Common myeloid progenitor, CD34-positive (primary cell): ENCODE results near the gene SRSF11.

Source experiments
- CTCF ChIA-PET: fragments of 350-600 bp; sonication (Branson Sonifier 250); formaldehyde crosslinking; loops from one replicate; lab custom pipeline; 2021; ENCODE audit warnings: antibody characterized with exemption; lab: Charles Lee
- POLR2A ChIA-PET: fragments of 350-600 bp; sonication (Branson Sonifier 250); formaldehyde crosslinking; loops from one replicate; lab custom pipeline; 2021; ENCODE audit warnings: antibody characterized with exemption; lab: Charles Lee
- DNase-seq, 3 donors: peaks; one replicate each; pipeline versions ENCODE4 v3.0.0 to v3.0.0-alpha.2; 2013
- H3K27ac ChIP-seq, 2 experiments: 1 replicate in 1 of 2; 2 replicates in 1 of 2; pipeline ENCODE4 v1.7.0; 2013; ENCODE audit warnings: inconsistent platforms in 2 of 2, low read length in 2 of 2, mild to moderate bottlenecking in 2 of 2, low read depth in 1 of 2, moderate library complexity in 1 of 2; ENCODE audit not compliant: severe bottlenecking in 2 of 2, insufficient read depth in 1 of 2, poor library complexity in 1 of 2
- H3K27me3 ChIP-seq, 5 experiments: replicated peaks in 2 of 5; 1 replicate in 3 of 5; 2 replicates in 2 of 5; pipeline versions ENCODE4 v1.6.1 to v1.7.0; 2013; ENCODE audit warnings: low read length in 4 of 5, mild to moderate bottlenecking in 2 of 5, moderate library complexity in 2 of 5, inconsistent platforms in 1 of 5; ENCODE audit not compliant: insufficient read depth in 5 of 5, control insufficient read depth in 4 of 5
- H3K36me3 ChIP-seq, 4 experiments: 1 replicate in 2 of 4; 2 replicates in 2 of 4; pipeline versions ENCODE4 v1.6.1 to v1.7.0; 2013; ENCODE audit warnings: low read length in 3 of 4, control low read depth in 1 of 4, mild to moderate bottlenecking in 1 of 4; ENCODE audit not compliant: control insufficient read depth in 4 of 4, insufficient read depth in 4 of 4
- H3K4me1 ChIP-seq, 4 experiments: 1 replicate in 3 of 4; 2 replicates in 1 of 4; pipeline versions ENCODE4 v1.6.1 to v1.7.1; 2013; ENCODE audit warnings: low read length in 3 of 4, mild to moderate bottlenecking in 3 of 4, control low read depth in 1 of 4, inconsistent platforms in 1 of 4, moderate library complexity in 1 of 4; ENCODE audit not compliant: control insufficient read depth in 4 of 4, insufficient read depth in 4 of 4; ENCODE audit errors: control extremely low read depth in 1 of 4
- H3K4me3 ChIP-seq, 7 experiments: 1 replicate in 4 of 7; 2 replicates in 3 of 7; pipeline versions ENCODE4 v1.5.1 to v1.7.0; 2013; ENCODE audit warnings: mild to moderate bottlenecking in 7 of 7, low read length in 6 of 7, moderate library complexity in 6 of 7, inconsistent platforms in 2 of 7, low read depth in 2 of 7, control low read depth in 1 of 7; ENCODE audit not compliant: insufficient read depth in 4 of 7, control insufficient read depth in 1 of 7; ENCODE audit errors: extremely low read depth in 1 of 7
- H3K9me3 ChIP-seq, 5 experiments: 1 replicate in 4 of 5; 2 replicates in 1 of 5; pipeline versions ENCODE4 v1.6.1 to v1.7.1; 2013; ENCODE audit warnings: low read length in 4 of 5, mild to moderate bottlenecking in 2 of 5, inconsistent platforms in 1 of 5, low read depth in 1 of 5, moderate library complexity in 1 of 5; ENCODE audit not compliant: control insufficient read depth in 4 of 5, insufficient read depth in 2 of 5; ENCODE audit errors: control extremely low read depth in 1 of 5
- whole genome bisulfite sequencing: methylation state at CpG from one replicate; pipeline ENCODE4 v1.1.5; 2013; ENCODE audit not compliant: insufficient coverage; 5-methylcytosine and 5-hydroxymethylcytosine counted together

SRSF11 gene

GRCh38 chr1:70220015-70220414 lies 1.2 kb upstream of the SRSF11 start:
- peak overlapping the region in 1 of 2 experiments; percentile 98 for H3K27ac ChIP-seq
- H3K9me3 ChIP-seq = no peaks in the 10 kb centered on the region
- no CpG with 5 or more reads among the region's 2 CpGs for WGBS
- H3K27me3 ChIP-seq = no peaks in the 10 kb centered on the region
- peak; percentile 22 to 77 (median 70) for DNase-seq
- H3K36me3 ChIP-seq = peaks cover 0 to 28% (median 7%) of the 10 kb centered on the region in 4 experiments
- peaks cover 12 to 42% (median 24%) of the 10 kb centered on the region in 4 experiments for H3K4me1 ChIP-seq
- POLR2A ChIA-PET = interaction anchor here (0.6 to 2.0 kb wide), 3 partner anchors 11 to 84 kb away, joined by 3 to 7 read pairs (median 6); partner anchors contain the start of gene LRRC40
- H3K4me3 ChIP-seq = peak overlapping the region in 2 of 7 experiments; percentile 28 to 48
- CTCF ChIA-PET = interaction anchor here (2.5 to 3.0 kb wide), 3 partner anchors 10 to 14 kb away, joined by 8 to 17 read pairs (median 9); no protein-coding TSS in a partner anchor

GRCh38 chr1:70220517-70221237 lies 503 bp upstream of the SRSF11 start:
- DNase-seq = no peak
- H3K4me3 ChIP-seq = peak overlapping the region; percentile 74 to 96 (median 93)

GRCh38 chr1:70222716-70223235 lies 1.6 kb downstream of the SRSF11 start:
- Histone ChIP-seq H3K9me3 (no peaks in the 10 kb centered on the region), H3K27ac (peak overlapping the region; percentile 96 to 98), H3K27me3 (no peaks in the 10 kb centered on the region), H3K4me3 (peak overlapping the region in 5 of 7 experiments; percentile 85 to 96 (median 94)), H3K36me3 (peaks cover 0 to 21% (median 9%) of the 10 kb centered on the region in 4 experiments), H3K4me1 (peaks cover 16 to 54% (median 27%) of the 10 kb centered on the region in 4 experiments)
- CTCF ChIA-PET = no interaction called here
- POLR2A ChIA-PET = interaction anchor here (0.7 kb wide), 1 partner anchor 18 kb away, joined by 4 read pairs; the partner anchor contains the start of gene LRRC40
- no peak for DNase-seq
- WGBS = no CpG with 5 or more reads among the region's 3 CpGs

More at GRCh38 chr1:70220517-70221237, 503 bp upstream of the SRSF11 start:
- Histone ChIP-seq H3K36me3 (peaks cover 0 to 25% (median 10%) of the 10 kb centered on the region in 4 experiments), H3K27ac (peak overlapping the region; percentile 67 to 98), H3K27me3 (no peaks in the 10 kb centered on the region), H3K4me1 (peaks cover 12 to 42% (median 24%) of the 10 kb centered on the region in 4 experiments), H3K9me3 (no peaks in the 10 kb centered on the region)
- WGBS = 20% methylated on average over 5 of the region's 17 CpGs
- POLR2A ChIA-PET = interaction anchor here (0.6 to 2.0 kb wide), 5 partner anchors 11 to 190 kb away, joined by 3 to 7 read pairs (median 6); partner anchors contain the start of gene LRRC40
- CTCF ChIA-PET = interaction anchor here (2.5 to 3.0 kb wide), 3 partner anchors 10 to 14 kb away, joined by 8 to 17 read pairs (median 9); no protein-coding TSS in a partner anchor

GRCh38 chr1:70224954-70225353 lies 3.8 kb downstream of the SRSF11 start:
- DNase-seq = no peak
- Histone ChIP-seq H3K9me3 (no peaks in the 10 kb centered on the region), H3K4me3 (no peak overlapping the region), H3K27me3 (no peaks in the 10 kb centered on the region), H3K27ac (no peak overlapping the region), H3K4me1 (peaks cover 14 to 48% (median 24%) of the 10 kb centered on the region in 4 experiments), H3K36me3 (peaks cover 0 to 39% (median 20%) of the 10 kb centered on the region in 4 experiments)
- whole genome bisulfite sequencing = 100% methylated on average over 1 of the region's 2 CpGs
- POLR2A ChIA-PET = no interaction called here
- CTCF ChIA-PET = no interaction called here

- Histone ChIP-seq H3K4me1 (peaks cover 7 to 33% (median 14%) of the 10 kb centered on the region in 4 experiments), H3K4me3 (no peak overlapping the region), H3K9me3 (no peaks in the 10 kb centered on the region), H3K36me3 (peaks cover 9 to 63% (median 37%) of the 10 kb centered on the region in 4 experiments), H3K27ac (no peak overlapping the region), H3K27me3 (no peaks in the 10 kb centered on the region)
- whole genome bisulfite sequencing = no CpG with 5 or more reads among the region's 1 CpG
- ChIA-PET CTCF (interaction anchor here (1.4 kb wide), 1 partner anchor 94 kb away, joined by 4 read pairs; no protein-coding TSS in a partner anchor), POLR2A (no interaction called here)
- DNase-seq = peak in 1 of 3 donors; percentile 26
These were observed 6.3 kb downstream of the SRSF11 start for GRCh38 chr1:70227439-70227838.

GRCh38 chr1:70228670-70229069 lies 7.5 kb downstream of the SRSF11 start:
- ChIA-PET CTCF (no interaction called here), POLR2A (no interaction called here)
- H3K27ac ChIP-seq = no peak overlapping the region
- H3K4me3 ChIP-seq = no peak overlapping the region
- no peaks in the 10 kb centered on the region for H3K27me3 ChIP-seq
- peaks cover 9 to 65% (median 44%) of the 10 kb centered on the region in 4 experiments for H3K36me3 ChIP-seq
- no peaks in the 10 kb centered on the region for H3K9me3 ChIP-seq
- no CpG with 5 or more reads among the region's 2 CpGs for WGBS
- no peak for DNase-seq
- peaks cover 0 to 20% (median 8%) of the 10 kb centered on the region in 4 experiments for H3K4me1 ChIP-seq
